ENCODE data around the gene MFSD1. TPM values are rescaled to one million over a fixed set of nuclear protein-coding genes. Genes with fewer than 3 reads are reported as not detected.

The MFSD1 gene
- total and polyA plus RNA-seq, 2 of the 8 experiments (the other 6 are each of a cell fraction or from before 2014, with no cell fraction given): 9.3 to 11.5 TPM

- H2BK20ac ChIP-seq (ENCODE audit: low read length): no peak overlapping the region
- no peak overlapping the region for H4K5ac ChIP-seq (ENCODE audit: insufficient read length, low read depth, low read length)
- H3K36me3 ChIP-seq (ENCODE audit: control insufficient read depth in 2 of 4, insufficient read depth in 4 of 4, low read length in 3 of 4): no peaks in the 10 kb centered on the region
- H2BK15ac ChIP-seq (ENCODE audit: low read length): no peak overlapping the region
- H2AFZ ChIP-seq (ENCODE audit: low read length): no peak overlapping the region
- H3K56ac ChIP-seq (replicated peaks; ENCODE audit: insufficient read length, low read depth, low read length): no peak overlapping the region
- no peak for FAIRE-seq
- H4K91ac ChIP-seq (replicated peaks; ENCODE audit: insufficient read length, low read length): no peak overlapping the region
- H2AK5ac ChIP-seq (ENCODE audit: low read depth, low read length): no peak overlapping the region
- no peak overlapping the region for H2BK12ac ChIP-seq (ENCODE audit: low read depth, low read length)
- no peak overlapping the region for H4K8ac ChIP-seq (ENCODE audit: extremely low read depth, insufficient read depth, low read length)
- no peaks in the 10 kb centered on the region for H4K20me1 ChIP-seq (replicated peaks in 1 of 2; ENCODE audit: control insufficient read depth in 1 of 2, insufficient read depth in 2 of 2, low read length in 2 of 2)
- TF ChIP-seq SP2 (IDR thresholded peaks at IDR 0.05; ENCODE audit: low read length) (no peak), EZH2 (IDR thresholded peaks at IDR 0.05; ENCODE audit: low read depth, low read length, severe bottlenecking) (no peak), POLR2AphosphoS5 (IDR thresholded peaks at IDR 0.05; ENCODE audit: low read depth, low read length) (no peak), TCF12 (IDR thresholded peaks at IDR 0.05; ENCODE audit: low read depth, low read length) (no peak), ATF2 (IDR thresholded peaks at IDR 0.05; ENCODE audit: low read length) (no peak), RFX5 (IDR thresholded peaks at IDR 0.05; ENCODE audit: borderline replicate concordance, low read depth, low read length) (no peak), BACH1 (IDR thresholded peaks at IDR 0.05; ENCODE audit: low read length) (no peak)
- no peak overlapping the region for H3K4ac ChIP-seq (replicated peaks; ENCODE audit: insufficient read length, low read depth, low read length)
- no peak overlapping the region for H3K23ac ChIP-seq (ENCODE audit: insufficient read length)
- ChIA-PET POLR2A (ENCODE audit: partially characterized antibody) (no interaction called here), CTCF (ENCODE audit: partially characterized antibody) (interaction anchor here (1.8 to 4.9 kb wide), 2 partner anchors 11 to 27 kb away, joined by 4 to 25 read pairs; no protein-coding TSS in a partner anchor)
- H3K79me2 ChIP-seq (ENCODE audit: control insufficient read depth in 1 of 2, insufficient read depth in 2 of 2, low read length in 2 of 2): no peaks in the 10 kb centered on the region
- 86% methylated on average over 2 of the region's 2 CpGs; no CpG with 5 or more reads in 1 of the 2 experiments for WGBS, 2 experiments (ENCODE audit: extremely low coverage in 1 of 2, insufficient coverage in 1 of 2, insufficient read length in 1 of 2, insufficient replicate concordance in 2 of 2, low coverage in 1 of 2, low lambda C conversion rate in 2 of 2, missing lambda C conversion rate in 1 of 2)
- no peaks in the 10 kb centered on the region for H3K27me3 ChIP-seq (replicated peaks in 1 of 4; ENCODE audit: control insufficient read depth in 3 of 4, extremely low read depth in 1 of 4, insufficient read depth in 3 of 4, low read length in 3 of 4)
- no peak overlapping the region for H3K4me2 ChIP-seq (ENCODE audit: insufficient read depth in 1 of 2, low read depth in 2 of 2, low read length in 2 of 2)
- no peaks in the 10 kb centered on the region for H3K9me3 ChIP-seq (ENCODE audit: insufficient read depth in 2 of 2, low read depth in 1 of 2, low read length in 1 of 2)
- H3K18ac ChIP-seq (ENCODE audit: extremely low read depth, low read length): no peak overlapping the region
- peaks cover under 1 to 4% (median 3%) of the 10 kb centered on the region in 4 experiments; a peak in 4 of 7 replicates for H3K4me1 ChIP-seq (replicated peaks in 1 of 4; ENCODE audit: control insufficient read depth in 3 of 4, insufficient read depth in 4 of 4, low read length in 3 of 4)
- no peak overlapping the region for H3K4me3 ChIP-seq (ENCODE audit: extremely low read depth in 1 of 4, insufficient read depth in 2 of 4, low read depth in 3 of 4, low read length in 4 of 4)
- no peaks in the 10 kb centered on the region for H3K79me1 ChIP-seq (ENCODE audit: low read depth, low read length)
- no peaks in the 10 kb centered on the region for H3K23me2 ChIP-seq (ENCODE audit: low read depth, low read length)
- H2BK5ac ChIP-seq (ENCODE audit: low read depth, low read length): no peak overlapping the region
- no peak overlapping the region for H3K27ac ChIP-seq (ENCODE audit: low read depth, low read length)
- DNase-seq (ENCODE audit: low read depth in 1 of 2, low spot score in 2 of 2): no peak
- H2BK120ac ChIP-seq (replicated peaks; ENCODE audit: low read depth, low read length): no peak overlapping the region
- no peak overlapping the region for H3K14ac ChIP-seq (ENCODE audit: insufficient read length)
- no peak overlapping the region for H3K9ac ChIP-seq (replicated peaks in 1 of 4; ENCODE audit: extremely low read depth in 1 of 4, low read depth in 3 of 4, low read length in 3 of 4)
Measured at GRCh38 chr3:158763421-158763820, 38.4 kb upstream of the MFSD1 start.

Data from H1 (cell line).